HG03159 (cell line): ENCODE measurements around the gene RAB5IF.

Experiments
- ATAC-seq: cut with Tn5 transposase; IDR thresholded peaks from one replicate; pipeline ENCODE4 v1.9.1; 2021; ENCODE audit warnings: mild to moderate bottlenecking, moderate library complexity; ENCODE audit not compliant: unreplicated experiment

The RAB5IF gene

GRCh38 chr20:36658300-36658699 lies 52.7 kb downstream of the RAB5IF start:
- ATAC-seq: no peak
